Mesendoderm (in vitro differentiated cells): Measurements from ENCODE around the gene DMRT3.

Experiments
- DNase-seq: peaks from one replicate; pipeline ENCODE4 v3.0.0; 2013
- H2AK5ac ChIP-seq: 2 replicates; pipeline ENCODE4 v1.6.1; 2013; ENCODE audit warnings: low read length, inconsistent platforms
- H2BK120ac ChIP-seq: 2 replicates; pipeline ENCODE4 v1.6.1; 2013; ENCODE audit warnings: low read depth, mild to moderate bottlenecking, low read length, moderate library complexity, mixed read lengths
- H2BK15ac ChIP-seq: replicated peaks from 2 replicates; pipeline ENCODE4 v1.6.1; 2013; ENCODE audit warnings: low read depth, mild to moderate bottlenecking, moderate library complexity
- H2BK5ac ChIP-seq: 2 replicates; pipeline ENCODE4 v1.6.1; 2013; ENCODE audit warnings: low read length, inconsistent platforms
- H3K18ac ChIP-seq: 2 replicates; pipeline ENCODE4 v1.6.1; 2013; ENCODE audit warnings: mild to moderate bottlenecking, low read length, mixed read lengths
- H3K23ac ChIP-seq: one replicate; pipeline ENCODE4 v1.6.1; 2013; ENCODE audit warnings: low read length
- H3K27ac ChIP-seq: 2 replicates; pipeline ENCODE4 v1.5.1; 2013; ENCODE audit warnings: low read depth, mild to moderate bottlenecking, inconsistent platforms, low read length, moderate library complexity
- H3K27me3 ChIP-seq: 2 replicates; pipeline ENCODE4 v1.6.1; 2013; ENCODE audit warnings: low read length, control low read depth, mild to moderate bottlenecking, inconsistent platforms; ENCODE audit not compliant: insufficient read depth, poor library complexity
- H3K36me3 ChIP-seq: 2 replicates; pipeline ENCODE4 v1.6.1; 2013; ENCODE audit warnings: low read length, inconsistent platforms; ENCODE audit not compliant: control insufficient read depth, insufficient read depth
- H3K4ac ChIP-seq: one replicate; pipeline ENCODE4 v1.6.1; 2013; ENCODE audit warnings: low read depth, mild to moderate bottlenecking, low read length, moderate library complexity
- H3K4me1 ChIP-seq: 2 replicates; pipeline ENCODE4 v1.6.1; 2013; ENCODE audit warnings: low read depth, low read length, inconsistent platforms; ENCODE audit not compliant: control insufficient read depth
- H3K4me2 ChIP-seq: 2 replicates; pipeline ENCODE4 v1.6.1; 2013; ENCODE audit warnings: low read length
- H3K4me3 ChIP-seq: 2 replicates; pipeline ENCODE4 v1.5.1; 2013; ENCODE audit warnings: mild to moderate bottlenecking, low read length
- H3K56ac ChIP-seq: one replicate; pipeline ENCODE4 v1.6.1; 2013; ENCODE audit warnings: low read length
- H3K79me1 ChIP-seq: 2 replicates; pipeline ENCODE4 v1.6.1; 2013; ENCODE audit warnings: low read length, inconsistent platforms
- H3K79me2 ChIP-seq: 2 replicates; pipeline ENCODE4 v1.6.1; 2013; ENCODE audit warnings: mild to moderate bottlenecking, low read length; ENCODE audit not compliant: control insufficient read depth, insufficient read depth
- H3K9ac ChIP-seq: 2 replicates; pipeline ENCODE4 v1.6.1; 2013; ENCODE audit warnings: low read length, inconsistent platforms
- H4K5ac ChIP-seq: one replicate; pipeline ENCODE4 v1.6.1; 2013; ENCODE audit warnings: low read length
- H4K8ac ChIP-seq: one replicate; pipeline ENCODE4 v1.6.1; 2013; ENCODE audit warnings: low read depth, mild to moderate bottlenecking, control low read depth, low read length, moderate library complexity
- WGBS: extraction: QIAGEN DNeasy Blood & Tissue Kit; methylation state at CpG from one replicate; pipeline ENCODE4 v1.1.7; 2013; ENCODE audit warnings: low lambda C conversion rate, missing lambda C conversion rate; ENCODE audit not compliant: insufficient coverage; ENCODE audit errors: extremely low coverage; 5-methylcytosine and 5-hydroxymethylcytosine counted together

Gene DMRT3

DNA sequence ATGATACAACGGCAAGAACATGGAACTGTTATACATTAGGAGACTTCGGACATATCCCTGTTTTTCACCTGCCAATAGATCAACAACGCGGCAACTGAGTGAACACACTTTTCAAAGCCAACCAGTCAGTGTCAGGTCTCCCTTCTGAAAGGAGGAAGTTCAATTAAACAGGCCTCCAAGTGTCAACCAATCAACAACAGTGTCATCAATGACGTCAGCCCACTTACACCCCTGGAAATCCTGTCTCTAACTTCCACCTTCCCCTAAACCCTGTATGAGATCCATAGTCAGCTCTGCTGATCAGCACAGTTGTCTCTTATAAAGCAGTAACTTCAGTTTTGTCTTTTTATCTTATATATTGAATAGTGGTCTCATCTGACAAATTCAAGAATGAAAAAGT, 36.6 kb downstream of the DMRT3 start:
- Histone ChIP-seq H2AK5ac (no peak overlapping the region), H4K5ac (no peak overlapping the region), H2BK5ac (no peak overlapping the region), H3K79me2 (no peaks in the 10 kb centered on the region), H3K4me3 (no peak overlapping the region), H3K18ac (no peak overlapping the region), H3K27ac (no peak overlapping the region), H3K79me1 (no peaks in the 10 kb centered on the region), H3K9ac (no peak overlapping the region), H2BK15ac (no peak overlapping the region), H3K27me3 (no peaks in the 10 kb centered on the region), H3K4me2 (no peak overlapping the region), H3K56ac (no peak overlapping the region), H2BK120ac (no peak overlapping the region), H3K23ac (no peak overlapping the region), H4K8ac (no peak overlapping the region), H3K4ac (no peak overlapping the region), H3K4me1 (no peaks in the 10 kb centered on the region), H3K36me3 (no peaks in the 10 kb centered on the region)
- no CpG with 5 or more reads among the region's 5 CpGs for WGBS
- DNase-seq, result no peak

DNA sequence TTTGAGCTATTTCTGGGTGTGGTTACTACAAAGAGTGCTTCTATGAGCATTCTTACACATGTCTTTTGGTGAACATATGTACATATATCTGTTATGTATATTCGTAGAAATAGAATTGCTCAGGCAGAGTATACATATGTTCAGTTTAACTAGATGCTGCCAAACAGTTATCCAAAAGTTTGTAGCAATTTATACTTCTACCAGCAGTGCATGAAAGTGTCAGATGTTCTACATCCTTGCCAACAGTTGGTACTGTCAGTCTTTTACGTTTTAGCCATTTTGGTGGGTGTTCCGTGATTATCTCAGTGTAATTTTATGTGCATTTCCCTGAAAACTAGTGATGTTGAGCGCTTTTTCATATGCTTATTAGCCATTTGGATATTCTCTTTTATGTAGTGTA, 37.8 kb downstream of the DMRT3 start:
- no peak overlapping the region for H4K5ac ChIP-seq
- no peak overlapping the region for H3K4me2 ChIP-seq
- no peaks in the 10 kb centered on the region for H3K27me3 ChIP-seq
- no peaks in the 10 kb centered on the region for H3K36me3 ChIP-seq
- no peak for DNase-seq
- H3K9ac ChIP-seq, result no peak overlapping the region
- H4K8ac ChIP-seq, result no peak overlapping the region
- H3K4me3 ChIP-seq, result no peak overlapping the region
- no peak overlapping the region for H2BK120ac ChIP-seq
- H3K79me2 ChIP-seq, result no peaks in the 10 kb centered on the region
- no peak overlapping the region for H3K18ac ChIP-seq
- H3K4me1 ChIP-seq, result no peaks in the 10 kb centered on the region
- H3K27ac ChIP-seq, result no peak overlapping the region
- H3K56ac ChIP-seq, result no peak overlapping the region
- no peak overlapping the region for H2BK15ac ChIP-seq
- no peak overlapping the region for H3K4ac ChIP-seq
- WGBS, result no CpG with 5 or more reads among the region's 4 CpGs
- H3K79me1 ChIP-seq, result no peaks in the 10 kb centered on the region
- no peak overlapping the region for H3K23ac ChIP-seq
- H2BK5ac ChIP-seq, result no peak overlapping the region
- H2AK5ac ChIP-seq, result no peak overlapping the region

- Histone ChIP-seq H4K8ac (no peak overlapping the region), H3K4me1 (no peaks in the 10 kb centered on the region), H3K27ac (no peak overlapping the region), H3K9ac (no peak overlapping the region), H3K4me2 (no peak overlapping the region), H4K5ac (no peak overlapping the region), H2BK120ac (no peak overlapping the region), H3K36me3 (no peaks in the 10 kb centered on the region), H3K79me1 (no peaks in the 10 kb centered on the region), H3K4me3 (no peak overlapping the region), H3K18ac (no peak overlapping the region), H3K27me3 (no peaks in the 10 kb centered on the region), H3K4ac (no peak overlapping the region), H2AK5ac (no peak overlapping the region), H3K79me2 (no peaks in the 10 kb centered on the region), H2BK15ac (no peak overlapping the region), H3K56ac (no peak overlapping the region), H2BK5ac (no peak overlapping the region), H3K23ac (no peak overlapping the region)
- no peak for DNase-seq
- WGBS, result no CpG with 5 or more reads among the region's 2 CpGs
Observed at GRCh38 chr9:1014640-1015039, 38.2 kb downstream of the DMRT3 start.

GRCh38 chr9:1018121-1018520, 41.7 kb downstream of the DMRT3 start:
- Histone ChIP-seq H3K23ac (no peak overlapping the region), H2AK5ac (no peak overlapping the region), H4K8ac (no peak overlapping the region), H3K4ac (no peak overlapping the region), H3K79me2 (no peaks in the 10 kb centered on the region), H3K56ac (no peak overlapping the region), H3K4me3 (no peak overlapping the region), H4K5ac (no peak overlapping the region), H2BK15ac (no peak overlapping the region), H3K27me3 (no peaks in the 10 kb centered on the region), H2BK5ac (no peak overlapping the region), H3K18ac (no peak overlapping the region), H3K4me2 (no peak overlapping the region), H3K27ac (no peak overlapping the region), H3K79me1 (no peaks in the 10 kb centered on the region), H3K36me3 (no peaks in the 10 kb centered on the region), H3K4me1 (no peaks in the 10 kb centered on the region), H3K9ac (no peak overlapping the region), H2BK120ac (no peak overlapping the region)
- no CpG with 5 or more reads among the region's 10 CpGs for WGBS
- DNase-seq, result peak; percentile 75

- no peaks in the 10 kb centered on the region for H3K27me3 ChIP-seq
- no peaks in the 10 kb centered on the region for H3K36me3 ChIP-seq
- no peak overlapping the region for H2BK15ac ChIP-seq
- H2BK120ac ChIP-seq, result no peak overlapping the region
- no peaks in the 10 kb centered on the region for H3K79me1 ChIP-seq
- H2BK5ac ChIP-seq, result no peak overlapping the region
- no peaks in the 10 kb centered on the region for H3K4me1 ChIP-seq
- no peak overlapping the region for H3K18ac ChIP-seq
- no peak overlapping the region for H3K9ac ChIP-seq
- H3K79me2 ChIP-seq, result no peaks in the 10 kb centered on the region
- WGBS, result no CpG with 5 or more reads among the region's 1 CpG
- H3K4me2 ChIP-seq, result no peak overlapping the region
- no peak for DNase-seq
- H4K5ac ChIP-seq, result no peak overlapping the region
- no peak overlapping the region for H3K4me3 ChIP-seq
- H4K8ac ChIP-seq, result no peak overlapping the region
- no peak overlapping the region for H2AK5ac ChIP-seq
- no peak overlapping the region for H3K23ac ChIP-seq
- H3K56ac ChIP-seq, result no peak overlapping the region
- H3K27ac ChIP-seq, result no peak overlapping the region
- H3K4ac ChIP-seq, result no peak overlapping the region
Observed at GRCh38 chr9:1024112-1024511, 47.7 kb downstream of the DMRT3 start.

GRCh38 chr9:1025131-1025530, 48.7 kb downstream of the DMRT3 start:
- Histone ChIP-seq H3K79me1 (no peaks in the 10 kb centered on the region), H2BK15ac (no peak overlapping the region), H3K18ac (no peak overlapping the region), H3K36me3 (no peaks in the 10 kb centered on the region), H3K27ac (no peak overlapping the region), H2AK5ac (no peak overlapping the region), H4K8ac (no peak overlapping the region), H3K4me3 (no peak overlapping the region), H3K79me2 (no peaks in the 10 kb centered on the region), H2BK5ac (no peak overlapping the region), H3K4me1 (no peaks in the 10 kb centered on the region), H2BK120ac (no peak overlapping the region), H3K9ac (no peak overlapping the region), H4K5ac (no peak overlapping the region), H3K23ac (no peak overlapping the region), H3K4ac (no peak overlapping the region), H3K56ac (no peak overlapping the region), H3K4me2 (no peak overlapping the region), H3K27me3 (no peaks in the 10 kb centered on the region)
- WGBS, result no CpG with 5 or more reads among the region's 8 CpGs
- no peak for DNase-seq
